ENCODE data around the gene PPM1D. TPM values are rescaled to one million over a fixed set of nuclear protein-coding genes. Genes with fewer than 3 reads are reported as not detected.

Gene PPM1D
- total and polyA plus RNA-seq, 2 of the 13 experiments (the other 11 are each of a cell fraction or from before 2014, with no cell fraction given): 8.0 to 26.2 TPM

DNA sequence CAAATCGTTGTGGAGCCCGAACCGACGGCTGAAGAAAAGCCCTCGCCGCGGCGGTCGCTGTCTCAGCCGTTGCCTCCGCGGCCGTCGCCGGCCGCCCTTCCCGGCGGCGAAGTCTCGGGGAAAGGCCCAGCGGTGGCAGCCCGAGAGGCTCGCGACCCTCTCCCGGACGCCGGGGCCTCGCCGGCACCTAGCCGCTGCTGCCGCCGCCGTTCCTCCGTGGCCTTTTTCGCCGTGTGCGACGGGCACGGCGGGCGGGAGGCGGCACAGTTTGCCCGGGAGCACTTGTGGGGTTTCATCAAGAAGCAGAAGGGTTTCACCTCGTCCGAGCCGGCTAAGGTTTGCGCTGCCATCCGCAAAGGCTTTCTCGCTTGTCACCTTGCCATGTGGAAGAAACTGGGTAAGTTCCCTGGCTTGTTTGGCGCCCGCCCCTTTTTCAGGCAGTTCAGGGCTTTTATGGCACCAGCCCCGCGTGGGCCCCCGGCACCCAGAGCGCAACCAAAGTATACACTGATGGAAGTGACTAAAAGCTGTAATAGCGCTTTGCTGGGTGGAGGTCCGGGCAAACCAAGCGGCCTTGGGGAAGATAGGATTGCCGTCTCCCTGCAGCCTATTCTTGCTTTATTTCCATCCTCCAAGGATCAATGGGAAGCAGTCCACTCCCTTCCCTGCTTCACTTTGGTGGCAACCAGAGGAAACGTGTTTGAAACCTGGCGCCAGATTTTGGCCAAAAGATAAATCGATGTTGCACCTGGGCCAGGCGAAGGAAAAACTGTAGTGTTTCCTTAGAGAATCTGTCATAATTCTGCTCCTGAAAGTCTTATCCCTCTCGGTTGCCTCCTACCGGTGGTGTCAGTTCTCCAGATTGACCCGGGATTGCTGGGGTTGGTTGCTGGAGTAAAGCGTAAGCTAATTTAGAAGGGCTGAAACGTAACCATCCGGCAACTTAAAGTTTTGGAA is 775 bp downstream of the PPM1D start (continued):
- TF ChIP-seq, protein P1, sequence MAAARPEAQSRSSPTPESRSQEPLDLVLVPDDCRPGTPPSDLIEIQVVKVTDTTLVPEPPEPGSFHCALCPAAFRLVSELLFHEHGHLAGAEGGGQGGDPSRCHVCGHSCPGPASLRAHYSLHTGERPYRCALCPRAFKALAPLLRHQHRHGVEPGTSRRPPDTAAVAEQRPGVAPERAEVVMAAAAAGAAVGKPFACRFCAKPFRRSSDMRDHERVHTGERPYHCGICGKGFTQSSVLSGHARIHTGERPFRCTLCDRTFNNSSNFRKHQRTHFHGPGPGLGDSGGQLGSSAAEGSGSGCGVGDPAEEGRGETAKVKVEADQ (CRISPR knock-in tag; IDR thresholded peaks at IDR 0.05; ENCODE audit: borderline replicate concordance): no peak
- no peak for TF ChIP-seq MAFF (IDR thresholded peaks at IDR 0.05; ENCODE audit: low read depth, low read length)
- peak; percentile 31; the same call in 1 of the 2 replicates for TF ChIP-seq ZNF101 (CRISPR knock-in tag; IDR thresholded peaks at IDR 0.05; ENCODE audit: borderline replicate concordance, low read depth)
- TF ChIP-seq FOXK2 (IDR thresholded peaks at IDR 0.05): no peak
- peak; percentile 2; the same call in 1 of the 2 replicates for TF ChIP-seq SNAPC2 (CRISPR knock-in tag; IDR thresholded peaks at IDR 0.05)
- TF ChIP-seq ZNF282 (IDR thresholded peaks at IDR 0.05; ENCODE audit: partially characterized antibody): no peak
- no peak for TF ChIP-seq PBX3 (CRISPR knock-in tag; IDR thresholded peaks at IDR 0.05; ENCODE audit: borderline replicate concordance)
- no peak for TF ChIP-seq PAF1 (CRISPR knock-in tag; IDR thresholded peaks at IDR 0.05)
- TF ChIP-seq, protein P2, sequence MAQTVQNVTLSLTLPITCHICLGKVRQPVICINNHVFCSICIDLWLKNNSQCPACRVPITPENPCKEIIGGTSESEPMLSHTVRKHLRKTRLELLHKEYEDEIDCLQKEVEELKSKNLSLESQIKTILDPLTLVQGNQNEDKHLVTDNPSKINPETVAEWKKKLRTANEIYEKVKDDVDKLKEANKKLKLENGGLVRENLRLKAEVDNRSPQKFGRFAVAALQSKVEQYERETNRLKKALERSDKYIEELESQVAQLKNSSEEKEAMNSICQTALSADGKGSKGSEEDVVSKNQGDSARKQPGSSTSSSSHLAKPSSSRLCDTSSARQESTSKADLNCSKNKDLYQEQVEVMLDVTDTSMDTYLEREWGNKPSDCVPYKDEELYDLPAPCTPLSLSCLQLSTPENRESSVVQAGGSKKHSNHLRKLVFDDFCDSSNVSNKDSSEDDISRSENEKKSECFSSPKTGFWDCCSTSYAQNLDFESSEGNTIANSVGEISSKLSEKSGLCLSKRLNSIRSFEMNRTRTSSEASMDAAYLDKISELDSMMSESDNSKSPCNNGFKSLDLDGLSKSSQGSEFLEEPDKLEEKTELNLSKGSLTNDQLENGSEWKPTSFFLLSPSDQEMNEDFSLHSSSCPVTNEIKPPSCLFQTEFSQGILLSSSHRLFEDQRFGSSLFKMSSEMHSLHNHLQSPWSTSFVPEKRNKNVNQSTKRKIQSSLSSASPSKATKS (CRISPR knock-in tag; IDR thresholded peaks at IDR 0.05): no peak; the same call in 1 of the 2 replicates
- TF ChIP-seq ZNF256 (CRISPR knock-in tag; conservative IDR thresholded peaks at IDR 0.05): no peak; the same call in 1 of the 2 replicates
- TF ChIP-seq DZIP1 (CRISPR knock-in tag; IDR thresholded peaks at IDR 0.05): peak; percentile 11; the same call in 1 of the 2 replicates
- TF ChIP-seq SIX1 (CRISPR knock-in tag; IDR thresholded peaks at IDR 0.05; ENCODE audit: borderline replicate concordance): no peak
- TF ChIP-seq MATR3 (CRISPR knock-in tag; IDR thresholded peaks at IDR 0.05): no peak
- TF ChIP-seq, protein P3, sequence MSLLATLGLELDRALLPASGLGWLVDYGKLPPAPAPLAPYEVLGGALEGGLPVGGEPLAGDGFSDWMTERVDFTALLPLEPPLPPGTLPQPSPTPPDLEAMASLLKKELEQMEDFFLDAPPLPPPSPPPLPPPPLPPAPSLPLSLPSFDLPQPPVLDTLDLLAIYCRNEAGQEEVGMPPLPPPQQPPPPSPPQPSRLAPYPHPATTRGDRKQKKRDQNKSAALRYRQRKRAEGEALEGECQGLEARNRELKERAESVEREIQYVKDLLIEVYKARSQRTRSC (CRISPR knock-in tag; IDR thresholded peaks at IDR 0.05; ENCODE audit: low read depth): 0 out of 2 replicates have a peak, but pooled peaks have one; percentile 88
- no peak for TF ChIP-seq ZMYM4 (CRISPR knock-in tag; IDR thresholded peaks at IDR 0.05)
- TF ChIP-seq ZFP90 (CRISPR knock-in tag; IDR thresholded peaks at IDR 0.05; ENCODE audit: borderline replicate concordance): no peak

Data from HepG2 (cell line).